ENCODE measurements around the gene HCFC1.

HCFC1 gene

GRCh38 chrX:153937056-153937455 lies 34.6 kb downstream of the HCFC1 start:
- DNase-seq, result no peak

GRCh38 chrX:153935326-153935851 lies 36.2 kb downstream of the HCFC1 start:
- no peak for DNase-seq

GRCh38 chrX:153934762-153935325 lies 36.8 kb downstream of the HCFC1 start, which contains the start of gene NAA10:
Gene NAA10, minus strand, starts transcription at chrX:153935037. Its CDS starts 133 bp downstream, at chrX:153934904.
- DNase-seq, result no peak

- DNase-seq, result no peak
These were observed 37.4 kb downstream of the HCFC1 start for GRCh38 chrX:153934148-153934761.

- DNase-seq, result no peak
These were observed 37.9 kb downstream of the HCFC1 start for GRCh38 chrX:153933748-153934147.

- DNase-seq, result no peak
These were observed 39.2 kb downstream of the HCFC1 start for GRCh38 chrX:153932220-153932915.

- DNase-seq, result no peak
These were observed 39.9 kb downstream of the HCFC1 start for GRCh38 chrX:153931748-153932147.

GRCh38 chrX:153931151-153931550 lies 40.5 kb downstream of the HCFC1 start:
- DNase-seq, result no peak

GRCh38 chrX:153930011-153930910 lies 41.4 kb downstream of the HCFC1 start:
- no peak for DNase-seq

- no peak for DNase-seq
These were observed 42.0 kb downstream of the HCFC1 start for GRCh38 chrX:153929576-153929975.

GRCh38 chrX:153928846-153929245 lies 42.8 kb downstream of the HCFC1 start:
- no peak for DNase-seq

- peak; percentile 96 for DNase-seq
These were observed 43.5 kb downstream of the HCFC1 start for GRCh38 chrX:153927922-153928760.

- DNase-seq, result no peak
These were observed 44.0 kb downstream of the HCFC1 start for GRCh38 chrX:153927672-153927921.

- DNase-seq, result peak; percentile 27
These were observed 44.6 kb downstream of the HCFC1 start for GRCh38 chrX:153926858-153927671.

- DNase-seq, result no peak
These were observed 45.1 kb downstream of the HCFC1 start for GRCh38 chrX:153926552-153926857.

- DNase-seq, result no peak
These were observed 45.7 kb downstream of the HCFC1 start, which contains the start of gene ARHGAP4 for GRCh38 chrX:153925739-153926551. Gene ARHGAP4, minus strand, starts transcription at chrX:153926264. Its CDS starts 62 bp downstream, at chrX:153926202.

- DNase-seq, result no peak
These were observed 46.3 kb downstream of the HCFC1 start for GRCh38 chrX:153925387-153925738.

- DNase-seq, result no peak
These were observed 47.3 kb downstream of the HCFC1 start for GRCh38 chrX:153924149-153924861.

- no peak for DNase-seq
These were observed 48.4 kb downstream of the HCFC1 start for GRCh38 chrX:153922932-153923857.

All from NCI-H1417 treated with DMSO at 0.1 percent for 48 hours (cell line).